ENCODE results near the gene GGT6.

DNA sequence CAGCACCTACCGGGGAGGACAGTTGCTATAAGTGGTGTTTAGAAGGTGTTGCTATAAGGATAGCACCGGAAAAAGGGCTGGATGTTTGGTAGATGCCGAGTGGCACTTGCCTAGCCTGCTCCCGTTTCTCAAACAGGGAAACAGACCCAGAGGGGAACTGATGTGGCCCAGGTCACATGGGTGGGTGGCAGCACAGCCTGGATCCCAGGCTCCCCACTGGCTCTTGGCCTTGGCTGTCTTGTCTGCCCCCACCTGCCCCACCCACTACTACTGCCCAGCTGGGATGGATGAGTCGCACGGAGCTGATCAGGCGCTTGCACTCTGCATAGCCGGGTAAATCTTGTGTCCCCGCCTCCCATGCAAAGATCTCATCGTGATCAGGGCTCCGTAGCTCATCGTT lies 31.2 kb upstream of the GGT6 start:
- no peak for TF ChIP-seq CTCF (IDR thresholded peaks at IDR 0.05)
- no peak for TF ChIP-seq POLR2A (IDR thresholded peaks at IDR 0.05)
